Measurements from ENCODE around the gene ZNF836.

ZNF836 gene

GRCh38 chr19:52171321-52172169, at the start of gene ZNF836:
Gene ZNF836 (minus strand): TSS chr19:52171621. CDS start chr19:52168072, 3,549 bp downstream.
- no peak for TF ChIP-seq CTCF (IDR thresholded peaks at IDR 0.05; ENCODE audit: extremely low read depth, missing control alignments)
- DNase-seq (ENCODE audit: low spot score) = peak; percentile 84

- TF ChIP-seq CTCF (IDR thresholded peaks at IDR 0.05; ENCODE audit: extremely low read depth, missing control alignments) = no peak
- DNase-seq (ENCODE audit: low spot score) = no peak
These were observed 49.6 kb upstream of the ZNF836 start for GRCh38 chr19:52221031-52221430.

DNA sequence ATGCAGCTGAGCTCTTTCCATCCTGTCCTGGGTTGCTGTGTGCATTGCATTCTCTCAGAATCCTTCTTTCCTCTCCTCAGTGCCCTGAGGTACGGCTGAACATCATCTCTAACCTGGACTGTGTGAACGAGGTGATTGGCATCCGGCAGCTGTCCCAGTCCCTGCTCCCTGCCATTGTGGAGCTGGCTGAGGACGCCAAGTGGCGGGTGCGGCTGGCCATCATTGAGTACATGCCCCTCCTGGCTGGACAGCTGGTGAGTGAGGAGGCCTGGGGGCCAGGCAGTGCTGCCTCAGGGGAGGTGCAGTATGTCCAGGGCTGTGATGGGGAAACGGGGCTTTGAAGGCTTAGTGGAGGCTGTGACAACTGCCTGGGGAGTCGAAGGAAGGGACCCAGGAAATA, 48.2 kb upstream of the ZNF836 start:
- no peak for DNase-seq (ENCODE audit: low spot score)
- TF ChIP-seq CTCF (IDR thresholded peaks at IDR 0.05; ENCODE audit: extremely low read depth, missing control alignments) = no peak

DNA sequence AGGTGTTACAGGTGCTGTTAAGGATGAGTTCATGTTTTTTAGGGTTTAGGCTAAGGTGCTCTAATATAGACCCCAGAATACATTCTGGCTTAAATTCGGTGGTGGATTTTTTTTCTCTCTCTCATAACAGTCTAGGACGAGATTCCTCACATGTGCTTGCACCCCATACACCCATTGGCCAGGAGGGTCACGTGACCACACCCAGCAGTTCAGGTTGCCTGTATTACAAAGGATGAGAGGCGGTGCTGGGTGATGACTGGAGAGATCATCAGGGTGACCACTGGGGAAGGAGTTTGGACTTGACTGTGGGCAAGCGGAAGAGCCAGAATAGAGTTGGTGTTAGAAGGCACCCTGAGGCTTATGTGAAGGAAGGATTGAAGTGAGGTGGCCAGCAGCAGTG, 46.2 kb upstream of the ZNF836 start:
- no peak for TF ChIP-seq CTCF (IDR thresholded peaks at IDR 0.05; ENCODE audit: extremely low read depth, missing control alignments)
- no peak for DNase-seq (ENCODE audit: low spot score)

DNA sequence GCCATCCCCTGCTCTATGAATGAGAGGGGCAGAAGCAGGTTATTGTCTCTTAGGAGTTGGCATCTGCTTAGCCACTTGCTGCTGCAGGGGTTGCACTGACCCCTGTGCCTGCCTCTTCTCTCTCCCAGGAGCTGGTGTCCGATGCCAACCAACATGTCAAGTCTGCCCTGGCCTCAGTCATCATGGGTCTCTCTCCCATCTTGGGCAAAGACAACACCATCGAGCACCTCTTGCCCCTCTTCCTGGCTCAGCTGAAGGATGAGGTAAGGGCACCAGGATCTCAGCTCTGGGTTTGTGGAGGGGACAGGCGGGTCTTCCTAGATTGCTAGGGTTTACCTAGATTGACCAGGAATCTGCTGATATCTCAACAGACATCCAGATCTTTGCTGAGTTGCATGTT, 45.0 kb upstream of the ZNF836 start:
- no peak for TF ChIP-seq CTCF (IDR thresholded peaks at IDR 0.05; ENCODE audit: extremely low read depth, missing control alignments)
- no peak for DNase-seq (ENCODE audit: low spot score)

- no peak for TF ChIP-seq CTCF (IDR thresholded peaks at IDR 0.05; ENCODE audit: extremely low read depth, missing control alignments)
- DNase-seq (ENCODE audit: low spot score) = no peak
These were observed 42.8 kb upstream of the ZNF836 start for GRCh38 chr19:52214241-52214640.

- no peak for DNase-seq (ENCODE audit: low spot score)
- no peak for TF ChIP-seq CTCF (IDR thresholded peaks at IDR 0.05; ENCODE audit: extremely low read depth, missing control alignments)
These were observed 41.3 kb upstream of the ZNF836 start for GRCh38 chr19:52212572-52213255.
